Left ventricle myocardium superior (tissue), 1 donor: ENCODE measurements around the gene BTLA. TPM values are rescaled to one million over a fixed set of nuclear protein-coding genes. Genes with fewer than 3 reads are reported as not detected.

Experiments
- total RNA-seq: library from RNA; stranded (reverse); fragmentation: NEBNext Ultra II Directional; extraction: Animal tissue kit (Norgen Biotek cat#: 25700); gene quantifications from one replicate; pipeline ENCODE4 v1.2.1, GENCODE V29; 2021
- donor health status: DM: no; HTN: yes; CAD: no; lungs with severe emphysema.

Gene BTLA
- total RNA-seq, 1 donor from 2014 or later = not detected

Other genes with a start within 250 kb of the BTLA start
- gene SLC9C1, start 205.3 kb downstream of the BTLA start, total RNA-seq = 2.3 TPM
- 1.3 TPM for gene CD200, start 166.3 kb downstream of the BTLA start, total RNA-seq
- 39.0 TPM for gene ATG3, start 62.5 kb upstream of the BTLA start, total RNA-seq
- 14.7 TPM for gene SLC35A5, start 62.6 kb upstream of the BTLA start, total RNA-seq
- gene CCDC80, start 141.7 kb upstream of the BTLA start, total RNA-seq = 80.0 TPM